SH-SY5Y (cell line): ENCODE results near the gene KCNQ5.

ENCODE experiments used
- GATA2 ChIP-seq: IDR thresholded peaks from 2 replicates; pipeline ENCODE4 v1.6.1; 2011; ENCODE audit warnings: mild to moderate bottlenecking, low read depth, low read length
- GATA3 ChIP-seq: IDR thresholded peaks from 2 replicates; pipeline ENCODE4 v1.6.1; 2011; ENCODE audit warnings: low read depth, mild to moderate bottlenecking, low read length, moderate library complexity

DNA sequence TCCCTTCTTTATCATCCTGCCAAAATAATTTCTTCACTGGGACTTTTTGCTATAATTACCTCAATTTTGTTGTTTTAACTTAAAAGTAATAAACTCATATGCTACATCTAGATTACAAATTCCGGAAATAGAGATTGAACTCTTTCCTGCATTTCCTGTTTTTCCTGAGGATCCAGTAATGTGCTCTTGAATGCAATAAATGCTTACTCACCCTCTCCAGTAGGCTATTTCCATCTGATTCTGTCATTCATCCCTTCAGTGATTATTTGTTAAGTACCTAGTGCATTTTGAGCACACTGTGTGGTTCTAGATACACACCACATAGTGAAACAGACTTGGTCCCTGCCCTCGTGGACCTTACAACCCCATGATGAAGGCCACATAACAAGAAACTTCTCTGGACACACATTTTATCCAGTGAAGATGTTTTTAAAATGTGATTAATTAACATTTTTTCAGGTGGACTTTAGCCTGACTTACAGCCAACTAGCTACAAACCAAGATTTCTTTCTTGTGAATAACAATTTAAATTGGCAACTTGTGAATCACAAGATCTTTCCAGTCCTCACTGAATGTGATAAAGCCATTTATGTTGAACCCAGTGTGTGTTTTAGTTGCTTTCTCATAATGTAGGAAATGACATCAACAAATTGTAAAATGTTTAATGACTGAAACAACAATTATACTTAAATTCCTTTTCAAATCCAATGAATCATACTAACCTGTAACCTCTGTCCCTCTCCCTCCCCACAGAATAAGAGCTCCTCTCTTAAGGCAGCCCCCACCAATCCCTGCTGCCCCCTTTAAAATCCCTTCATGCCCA, 331.2 kb downstream of the KCNQ5 start:
- TF ChIP-seq GATA2 (no peak), GATA3 (no peak)
